HepG2 (cell line): ENCODE measurements around the gene NEU4. TPM values are rescaled to one million over a fixed set of nuclear protein-coding genes. Genes with fewer than 3 reads are reported as not detected.

Experiments used
- CC2D1A ChIP-seq: sonication (generic); formaldehyde crosslinking; IDR thresholded peaks from 2 replicates; pipeline ENCODE4 v1.8.1; 2023; ENCODE audit warnings: mild to moderate bottlenecking, missing genetic modification reagents
- GMEB1 ChIP-seq: sonication (generic); formaldehyde crosslinking; IDR thresholded peaks from 2 replicates; pipeline ENCODE4 v1.5.1; 2020; ENCODE audit warnings: missing genetic modification reagents, mild to moderate bottlenecking, borderline replicate concordance
- HDAC1 ChIP-seq: sonication (generic); formaldehyde crosslinking; IDR thresholded peaks from 2 replicates; pipeline ENCODE4 v1.5.1; 2020; ENCODE audit warnings: mild to moderate bottlenecking, missing genetic modification reagents
- MXD4 ChIP-seq: IDR thresholded peaks from 2 replicates; pipeline ENCODE4 v1.6.1; 2016; ENCODE audit warnings: mild to moderate bottlenecking, missing biosample characterization, missing genetic modification reagents
- NFE2 ChIP-seq: sonication (generic); formaldehyde crosslinking; IDR thresholded peaks from 2 replicates; pipeline ENCODE4 v1.4.0; 2020; ENCODE audit warnings: missing genetic modification reagents
- NFKB2 ChIP-seq: sonication (generic); formaldehyde crosslinking; IDR thresholded peaks from 2 replicates; pipeline ENCODE4 v1.4.0; 2020; ENCODE audit warnings: missing genetic modification reagents, borderline replicate concordance
- NR2F6 ChIP-seq, 2 experiments: IDR thresholded peaks; 2 replicates each; pipeline ENCODE4 v1.6.1; 2016; ENCODE audit warnings: antibody characterized with exemption in 1 of 2, mild to moderate bottlenecking in 1 of 2
- NRL ChIP-seq: sonication (generic); formaldehyde crosslinking; IDR thresholded peaks from 2 replicates; pipeline ENCODE4 v1.5.0; 2020; ENCODE audit warnings: missing genetic modification reagents, mild to moderate bottlenecking, moderate library complexity, borderline replicate concordance
- RELA ChIP-seq: sonication (generic); formaldehyde crosslinking; IDR thresholded peaks from 2 replicates; pipeline ENCODE4 v1.4.0; 2020; ENCODE audit warnings: missing genetic modification reagents
- REST ChIP-seq, 2 experiments: IDR thresholded peaks; 2 replicates each; pipeline ENCODE4 v1.6.1; 2011 to 2012; ENCODE audit warnings: low read length in 2 of 2, borderline replicate concordance in 1 of 2, low read depth in 1 of 2, mild to moderate bottlenecking in 1 of 2, moderate library complexity in 1 of 2
- TIGD3 ChIP-seq: sonication (generic); formaldehyde crosslinking; IDR thresholded peaks from 2 replicates; pipeline ENCODE4 v1.5.1; 2020; ENCODE audit warnings: mild to moderate bottlenecking, missing genetic modification reagents, borderline replicate concordance
- ZBTB1 ChIP-seq: sonication (generic); formaldehyde crosslinking; IDR thresholded peaks from 2 replicates; pipeline ENCODE4 v1.4.0; 2020; ENCODE audit warnings: missing genetic modification reagents, borderline replicate concordance
- ZBTB39 ChIP-seq: sonication (generic); formaldehyde crosslinking; IDR thresholded peaks from 2 replicates; pipeline ENCODE4 v1.5.0; 2020; ENCODE audit warnings: missing genetic modification reagents
- ZNF280D ChIP-seq: sonication (generic); formaldehyde crosslinking; IDR thresholded peaks from 2 replicates; pipeline ENCODE4 v1.5.1; 2020; ENCODE audit warnings: mild to moderate bottlenecking, missing genetic modification reagents
- ZNF563 ChIP-seq: sonication (generic); formaldehyde crosslinking; IDR thresholded peaks from 2 replicates; pipeline ENCODE4 v1.8.0; 2022; ENCODE audit warnings: mild to moderate bottlenecking, moderate library complexity, missing genetic modification reagents
- polyA plus RNA-seq, 8 experiments: library from polyadenylated mRNA; depleted of rRNA in 3 of 8; stranded (reverse) in 7 of 8; unstranded in 1 of 8; fragments of >200 nt; fragmentation: Illumina TruSeq in 4 of 8; extraction: Trizol in 4 of 8; gene quantifications; 2 replicates each; pipeline versions ENCODE4 v1.2.1 to v1.2.3, GENCODE V29; 2011 to 2016; ENCODE audit warnings: low read depth in 4 of 8, missing spikeins in 1 of 8, mixed read lengths in 1 of 8; ENCODE audit not compliant: insufficient read depth in 1 of 8
- total RNA-seq, 5 experiments: library from RNA; depleted of rRNA; stranded (reverse); fragments of >200 nt; fragmentation: Illumina TruSeq; extraction: Trizol; gene quantifications; 2 replicates each; pipeline ENCODE4 v1.2.3, GENCODE V29; 2016; ENCODE audit warnings: low read depth in 1 of 5

NEU4 gene
- total and polyA plus RNA-seq, 2 of the 13 experiments (the other 11 are each of a cell fraction or from before 2014, with no cell fraction given) = 53.5 to 107 TPM

- TF ChIP-seq ZNF280D (CRISPR knock-in tag) = peak; percentile 92; the same call in 1 of the 2 replicates
- peak; percentile 95 for TF ChIP-seq NRL (CRISPR knock-in tag)
- TF ChIP-seq NR2F6 (IDR thresholded peaks at IDR 0.05) = peak; percentile 61; the same call in 1 of the 2 replicates
- TF ChIP-seq NR2F6 (CRISPR knock-in tag; IDR thresholded peaks at IDR 0.05) = peak; percentile 87
- TF ChIP-seq ZBTB39 (CRISPR knock-in tag) = peak; percentile 90; the same call in 1 of the 2 replicates
- peak; percentile 80; the same call in 1 of the 2 replicates for TF ChIP-seq TIGD3 (CRISPR knock-in tag)
- no peak for TF ChIP-seq NFE2
- TF ChIP-seq MXD4 (CRISPR knock-in tag) = peak; percentile 89
- no peak for TF ChIP-seq ZBTB1 (CRISPR knock-in tag)
- peak; percentile 94 for TF ChIP-seq HDAC1 (CRISPR knock-in tag)
- TF ChIP-seq RELA (CRISPR knock-in tag) = peak; percentile 36
- TF ChIP-seq ZNF563 (CRISPR knock-in tag) = peak; percentile 91; the same call in 1 of the 2 replicates
- peak in 1 of 2 experiments; percentile 49; a peak in 1 of 4 replicates for TF ChIP-seq REST (IDR thresholded peaks at IDR 0.05; ENCODE audit: borderline replicate concordance in 1 of 2, low read depth in 1 of 2, low read length in 2 of 2)
- TF ChIP-seq GMEB1 (CRISPR knock-in tag) = peak; percentile 80
- TF ChIP-seq NFKB2 (CRISPR knock-in tag) = peak; percentile 94; the same call in 1 of the 2 replicates
- 0 out of 2 replicates have a peak, but pooled peaks have one; percentile 60 for TF ChIP-seq CC2D1A (CRISPR knock-in tag)
Measured at GRCh38 chr2:241808721-241809382, at the start of gene NEU4 (continued).
